ENCODE results near the gene GRM5.
"Not testable (repeated sequence)": the region's sequence is repeated elsewhere in the genome, so short reads cannot be mapped to it uniquely, and the experiment has no call there.

The GRM5 gene

DNA sequence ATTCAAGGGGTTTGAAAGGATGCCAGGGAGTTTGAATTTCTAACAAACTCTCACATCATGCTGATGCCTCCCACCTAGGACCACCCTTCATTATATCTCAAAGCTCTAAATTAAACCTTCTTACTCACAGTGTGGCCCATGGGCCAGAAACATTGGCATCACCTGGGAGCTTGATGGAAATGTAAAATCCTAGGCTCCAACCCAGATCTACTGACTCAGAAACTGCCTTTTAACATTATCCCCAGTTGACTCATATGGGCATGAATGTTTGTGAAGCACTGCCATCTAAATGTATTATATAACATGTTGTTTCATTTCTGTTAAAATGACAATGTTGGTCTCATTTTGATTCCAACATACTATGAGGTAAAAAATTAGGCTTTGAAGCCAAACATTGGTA lies 90.3 kb downstream of the GRM5 start:
- not testable (repeated sequence) for DNase-seq (ENCODE audit: low read depth, low spot score)

DNA sequence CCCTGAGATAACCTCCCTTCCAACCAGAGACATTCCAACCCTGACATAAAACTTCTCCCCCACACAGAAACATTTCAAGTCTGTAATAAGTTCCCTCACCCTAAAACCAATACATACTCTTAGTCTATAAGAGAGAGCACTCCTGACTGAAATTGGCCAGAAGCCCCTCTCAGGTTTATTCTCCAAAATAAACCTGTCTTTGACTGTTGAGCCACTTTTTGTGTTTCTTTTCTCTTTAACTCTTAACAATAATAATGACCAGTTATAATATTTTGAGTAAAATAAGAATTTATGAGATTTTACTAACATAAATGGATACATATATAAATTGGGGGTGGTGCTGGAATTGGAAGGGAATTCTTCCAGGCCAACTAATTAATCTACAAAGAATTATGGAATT lies 93.6 kb downstream of the GRM5 start:
- DNase-seq (ENCODE audit: low read depth, low spot score) = no peak

DNA sequence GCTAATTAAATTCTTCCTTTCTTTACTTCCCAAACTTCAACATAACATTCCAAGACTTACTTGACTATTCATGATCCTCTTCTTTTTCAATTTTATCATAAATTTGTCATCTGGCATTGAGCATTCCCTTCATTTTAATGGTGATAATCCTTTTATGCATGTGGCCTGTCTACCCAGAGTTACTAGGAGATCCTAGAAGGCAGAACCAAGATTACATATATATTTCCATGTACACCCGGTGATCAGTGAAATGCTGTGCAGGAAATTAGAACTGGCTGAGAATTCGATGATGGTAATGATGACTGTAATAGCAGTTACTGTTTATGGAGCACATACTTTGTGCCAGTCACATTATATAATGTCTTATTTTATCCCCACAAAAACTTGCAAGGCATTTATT lies 104.2 kb downstream of the GRM5 start:
- DNase-seq (ENCODE audit: low read depth, low spot score) = not testable (repeated sequence)

DNA sequence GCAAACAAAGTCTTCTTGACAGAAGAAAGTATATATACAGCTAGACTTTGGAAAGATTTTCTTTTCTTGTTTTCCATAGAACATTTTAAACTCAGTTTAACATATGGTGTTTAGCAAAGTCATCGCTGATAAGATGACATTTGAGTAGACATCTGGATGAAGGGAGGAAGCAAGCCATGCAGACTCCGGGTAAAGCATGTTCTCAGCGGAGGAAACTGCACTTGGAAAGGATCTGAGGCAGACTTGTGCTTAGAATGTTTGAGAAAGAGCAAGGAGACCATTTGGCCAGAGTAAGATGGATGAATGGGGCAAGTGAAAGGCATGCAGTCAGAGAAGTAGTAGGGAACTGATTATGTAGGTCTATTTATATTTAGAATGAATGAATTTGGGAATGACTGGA lies 105.9 kb downstream of the GRM5 start:
- DNase-seq (ENCODE audit: low read depth, low spot score) = not testable (repeated sequence)

DNA sequence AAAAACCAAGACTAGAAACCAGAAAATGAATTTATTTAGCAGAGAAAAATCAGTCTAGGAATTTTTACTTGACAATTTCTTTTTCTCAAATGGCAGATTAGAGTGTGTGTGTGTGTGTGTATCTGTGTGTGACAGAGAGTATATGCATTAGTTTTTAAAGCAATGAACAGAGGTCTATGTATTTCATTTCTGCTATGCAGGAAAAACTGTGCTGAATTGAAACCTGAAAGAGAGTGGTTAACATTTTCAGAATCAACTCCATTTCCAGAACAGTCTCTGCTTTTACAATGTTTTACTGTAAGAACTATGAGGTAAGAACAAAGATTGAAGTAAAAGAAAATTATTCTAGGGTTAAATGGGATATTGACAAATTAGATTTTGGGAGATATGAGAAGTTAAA lies 114.8 kb downstream of the GRM5 start:
- no peak for DNase-seq (ENCODE audit: low read depth, low spot score)

GRCh38 chr11:88948908-88949307 lies 116.9 kb downstream of the GRM5 start:
- not testable (repeated sequence) for DNase-seq (ENCODE audit: low read depth, low spot score)

DNA sequence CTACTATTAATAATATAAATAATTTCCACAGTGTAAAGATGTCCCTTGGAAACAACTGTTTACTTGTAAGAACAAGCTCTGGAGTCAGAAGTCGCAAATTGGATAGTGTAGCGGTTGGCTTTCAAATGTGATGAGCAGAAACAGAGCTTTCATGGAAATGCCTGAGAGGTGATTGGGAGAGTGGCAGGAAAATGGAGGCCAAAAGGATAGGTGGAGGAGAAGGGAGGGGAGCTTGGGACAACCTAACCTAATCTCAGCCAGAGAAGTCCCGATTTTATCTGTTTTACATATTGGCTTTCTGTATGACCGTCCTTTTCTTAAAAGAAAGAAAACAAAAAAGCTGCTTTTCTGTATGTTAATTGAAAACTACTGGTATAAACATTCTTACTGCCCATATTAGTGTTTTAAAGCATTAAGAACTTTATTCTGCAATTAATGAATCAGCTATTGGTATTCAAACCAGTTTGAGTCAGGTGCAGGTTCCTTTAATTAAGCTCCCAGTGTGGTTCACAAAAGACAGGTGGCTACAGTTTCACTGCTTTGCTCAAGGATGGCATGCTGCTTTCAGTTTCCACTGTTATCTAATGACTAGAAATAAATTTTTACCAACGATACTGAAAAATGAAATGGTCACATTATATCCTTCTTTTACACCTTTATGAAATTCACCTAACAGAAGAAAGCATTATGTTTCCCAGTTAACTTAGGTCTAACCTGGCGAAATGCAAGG lies 117.8 kb downstream of the GRM5 start:
- not testable (repeated sequence) for DNase-seq (ENCODE audit: low read depth, low spot score)

DNA sequence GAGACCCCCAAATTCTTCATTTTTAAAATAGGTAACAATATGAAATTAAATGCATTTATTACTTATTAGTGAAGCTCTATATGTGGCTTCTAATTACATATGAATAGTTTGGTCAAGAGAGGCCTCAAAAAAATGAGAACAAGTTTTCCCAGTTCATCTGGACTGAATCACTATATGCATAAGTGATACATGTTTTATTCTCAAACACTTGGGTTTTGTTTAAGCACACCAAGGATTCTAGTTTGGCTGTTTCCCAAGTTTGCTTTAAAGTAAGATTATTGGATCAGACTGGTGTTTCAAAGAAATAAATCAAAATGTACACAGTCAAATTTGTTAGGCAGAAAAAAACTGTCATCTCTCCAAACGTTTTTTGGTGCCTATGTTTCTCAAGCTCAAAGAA lies 136.1 kb downstream of the GRM5 start:
- not testable (repeated sequence) for DNase-seq (ENCODE audit: low read depth, low spot score)

DNA sequence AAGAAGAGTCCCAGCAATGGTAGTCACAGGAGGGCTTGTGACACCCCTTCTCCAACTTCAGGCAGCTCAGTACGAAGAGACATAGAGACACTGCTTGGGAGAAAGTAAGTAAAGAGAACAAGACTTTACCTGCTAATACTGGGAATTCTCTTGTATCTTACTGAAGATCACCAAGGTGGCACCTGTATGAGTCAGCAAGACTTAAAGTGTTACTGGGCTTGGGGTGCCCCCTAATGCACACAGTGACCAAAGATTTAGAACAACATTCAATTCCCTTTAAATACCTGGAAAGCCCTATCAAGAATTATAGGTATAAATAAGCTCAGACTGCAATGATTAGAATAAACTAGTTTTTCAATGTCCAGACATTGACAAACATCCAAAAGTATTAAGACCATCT lies 148.7 kb downstream of the GRM5 start:
- not testable (repeated sequence) for DNase-seq (ENCODE audit: low read depth, low spot score)

GRCh38 chr11:88909500-88909899 lies 156.3 kb downstream of the GRM5 start:
- DNase-seq (ENCODE audit: low read depth, low spot score) = no peak

DNA sequence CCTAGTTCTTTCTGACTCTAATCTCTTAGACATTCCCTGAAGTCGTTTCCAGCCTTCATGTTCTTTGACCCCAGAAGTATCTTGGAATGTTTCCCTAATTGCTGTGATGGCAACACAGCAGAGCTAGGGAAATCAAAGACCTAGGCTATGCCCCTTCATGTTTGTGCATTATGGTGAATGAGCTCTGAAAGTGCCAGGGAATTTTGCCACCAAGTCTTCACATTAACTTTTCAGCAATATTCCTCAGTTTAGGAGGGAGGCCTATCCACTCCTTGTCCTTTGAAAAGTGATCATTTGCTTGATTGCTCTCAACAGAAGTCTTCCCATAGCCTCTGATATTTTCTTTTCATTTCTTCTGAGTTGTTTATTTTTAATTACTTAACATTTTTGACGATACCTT lies 164.3 kb downstream of the GRM5 start:
- DNase-seq (ENCODE audit: low read depth, low spot score) = not testable (repeated sequence)

DNA sequence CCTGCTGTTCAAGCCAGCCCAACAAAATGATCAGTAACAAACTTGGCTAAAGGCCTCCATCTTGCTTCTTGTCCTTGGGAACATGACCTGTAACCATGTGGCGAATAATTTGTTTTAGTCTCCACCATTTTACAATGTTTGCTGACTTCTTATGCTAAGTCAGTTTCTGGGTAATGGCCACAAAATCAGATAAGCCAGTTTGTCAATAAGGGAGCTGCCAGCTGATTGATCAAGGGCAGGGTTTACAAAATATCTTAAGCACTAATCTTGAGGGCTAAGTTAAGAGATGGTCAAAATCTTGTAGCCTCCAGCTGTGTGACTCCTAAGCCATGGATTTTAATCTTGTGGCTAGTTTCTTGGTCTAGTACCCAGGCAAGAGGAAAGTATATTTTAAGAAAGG lies 176.9 kb downstream of the GRM5 start:
- DNase-seq (ENCODE audit: low read depth, low spot score) = not testable (repeated sequence)

GRCh38 chr11:88886796-88887195 lies 179.0 kb downstream of the GRM5 start:
- DNase-seq (ENCODE audit: low read depth, low spot score) = no peak

- DNase-seq (ENCODE audit: low read depth, low spot score) = not testable (repeated sequence)
These were observed 183.0 kb downstream of the GRM5 start for GRCh38 chr11:88882800-88883199.

DNA sequence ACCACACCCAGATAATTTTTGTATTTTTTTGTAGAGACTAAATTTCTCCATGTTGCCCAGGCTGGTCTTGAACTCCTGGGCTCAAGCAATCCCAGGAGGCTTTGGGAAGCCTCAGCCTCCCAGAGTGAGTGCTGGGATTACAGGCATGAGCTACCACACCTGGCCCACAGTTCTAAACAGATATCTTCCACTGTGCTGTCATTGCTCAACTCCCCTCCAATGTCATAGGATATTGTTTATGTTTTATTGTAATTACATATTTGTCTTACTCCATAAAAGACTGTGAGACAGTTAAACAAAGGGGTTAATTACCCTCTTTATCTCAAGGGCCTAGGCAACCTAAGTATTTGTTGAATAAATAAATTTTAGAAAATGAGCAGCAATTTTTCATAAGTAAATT lies 204.2 kb downstream of the GRM5 start:
- DNase-seq (ENCODE audit: low read depth, low spot score) = no peak

GRCh38 chr11:88860431-88860830 lies 205.4 kb downstream of the GRM5 start:
- not testable (repeated sequence) for DNase-seq (ENCODE audit: low read depth, low spot score)

DNA sequence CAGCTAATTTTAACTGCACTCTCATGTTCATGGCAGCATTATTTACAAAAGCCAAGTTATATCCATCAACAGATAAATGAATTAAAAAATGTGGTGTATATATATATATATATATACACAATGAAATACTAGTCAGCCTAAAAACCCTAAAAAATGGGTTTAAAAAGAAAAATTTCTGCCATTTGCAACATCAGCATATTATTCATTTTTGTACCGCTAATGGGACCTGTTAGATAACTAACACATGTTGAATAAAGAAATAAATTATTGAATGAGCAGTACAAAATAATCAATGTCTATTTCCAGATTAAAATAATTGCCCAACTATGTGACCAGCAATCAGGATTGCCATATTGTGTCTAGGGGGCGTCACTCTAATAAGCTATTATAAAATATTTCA lies 211.8 kb downstream of the GRM5 start:
- not testable (repeated sequence) for DNase-seq (ENCODE audit: low read depth, low spot score)

DNA sequence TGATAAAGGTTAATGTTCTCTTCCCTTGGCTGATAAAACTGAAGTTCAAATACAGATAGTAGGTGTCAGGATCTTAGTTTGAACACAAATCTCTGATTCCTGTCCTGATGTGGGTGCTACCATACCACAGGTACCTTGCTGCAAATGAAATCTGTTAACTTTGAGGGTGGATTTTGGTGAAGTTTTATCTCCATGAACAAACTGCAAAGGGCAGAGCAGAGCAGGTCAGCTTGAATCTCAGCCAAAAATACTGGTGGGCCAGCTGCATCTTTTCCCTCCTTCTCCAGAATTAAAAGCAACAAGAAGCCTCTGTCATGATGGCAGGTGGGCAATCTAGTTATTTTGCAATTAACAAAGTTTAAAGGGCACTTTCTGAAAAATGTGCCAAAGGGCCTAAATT lies 214.2 kb downstream of the GRM5 start:
- DNase-seq (ENCODE audit: low read depth, low spot score) = not testable (repeated sequence)

DNA sequence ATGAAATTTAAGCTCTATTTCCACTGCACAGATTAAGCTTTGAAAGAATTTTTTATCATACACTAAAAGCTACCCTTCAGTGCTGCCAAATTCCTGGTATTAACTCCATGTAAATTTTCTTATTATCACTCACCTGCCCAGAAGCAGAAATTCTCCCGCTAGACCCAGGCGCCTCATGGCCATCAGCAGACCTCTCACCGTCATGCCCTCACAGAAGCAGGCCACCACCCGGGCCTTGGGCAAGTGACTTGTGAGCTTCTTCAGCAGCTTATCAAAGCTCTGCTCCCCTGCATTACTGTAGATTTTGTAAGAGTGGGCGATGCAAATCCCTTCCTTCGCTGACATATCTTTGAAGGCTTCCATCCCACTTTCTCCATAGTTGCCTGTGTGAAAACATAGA lies 216.0 kb downstream of the GRM5 start:
- not testable (repeated sequence) for DNase-seq (ENCODE audit: low read depth, low spot score)

DNA sequence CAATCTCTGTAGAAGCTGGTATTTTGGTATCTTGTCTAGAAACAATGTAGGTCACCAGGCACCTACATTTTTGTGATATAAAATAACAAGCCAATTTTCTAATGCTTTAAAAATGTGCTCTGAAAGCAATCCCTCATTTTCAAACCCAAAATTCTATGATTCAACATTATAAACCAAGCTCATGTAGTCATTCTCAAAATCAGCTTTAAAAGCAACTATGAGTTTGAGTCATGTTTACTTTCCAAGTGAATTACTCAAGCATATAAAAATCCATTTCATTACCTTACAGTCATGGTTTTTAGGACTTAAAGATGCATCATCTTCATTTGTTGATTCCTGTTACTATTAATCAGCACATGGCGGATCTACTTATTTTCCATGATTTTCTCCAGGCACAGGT lies 216.4 kb downstream of the GRM5 start:
- no peak for DNase-seq (ENCODE audit: low read depth, low spot score)

- DNase-seq (ENCODE audit: low read depth, low spot score) = not testable (repeated sequence)
These were observed 219.5 kb downstream of the GRM5 start for GRCh38 chr11:88846266-88846665.

DNA sequence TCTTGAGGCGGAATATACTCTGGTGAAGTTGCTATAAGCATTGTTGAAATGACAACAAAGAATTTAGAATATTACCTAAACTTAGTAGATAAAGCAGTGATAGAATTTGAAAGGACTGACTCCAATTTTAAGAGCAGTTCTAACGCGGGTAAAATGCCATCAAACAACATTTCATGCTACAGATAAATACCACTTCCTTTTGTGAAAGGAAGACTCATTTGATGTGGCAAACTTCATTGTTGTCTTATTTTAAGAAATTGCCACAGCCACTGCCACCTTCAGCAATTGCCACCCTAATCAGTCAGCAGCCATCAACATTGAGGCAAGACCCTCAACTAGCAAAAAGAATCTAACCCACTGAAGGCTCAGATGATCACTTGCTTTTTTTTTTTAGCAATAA lies 220.8 kb downstream of the GRM5 start:
- DNase-seq (ENCODE audit: low read depth, low spot score) = not testable (repeated sequence)

- DNase-seq (ENCODE audit: low read depth, low spot score) = not testable (repeated sequence)
These were observed 221.9 kb downstream of the GRM5 start for GRCh38 chr11:88843766-88844426.

Data from brain pericyte (primary cell).